Measurements from ENCODE around the gene NVL. TPM values are rescaled to one million over a fixed set of nuclear protein-coding genes. Genes with fewer than 3 reads are reported as not detected.

NVL gene
- total and polyA plus RNA-seq, 2 experiments from 2014 or later, result 24.0 to 32.7 TPM

DNA sequence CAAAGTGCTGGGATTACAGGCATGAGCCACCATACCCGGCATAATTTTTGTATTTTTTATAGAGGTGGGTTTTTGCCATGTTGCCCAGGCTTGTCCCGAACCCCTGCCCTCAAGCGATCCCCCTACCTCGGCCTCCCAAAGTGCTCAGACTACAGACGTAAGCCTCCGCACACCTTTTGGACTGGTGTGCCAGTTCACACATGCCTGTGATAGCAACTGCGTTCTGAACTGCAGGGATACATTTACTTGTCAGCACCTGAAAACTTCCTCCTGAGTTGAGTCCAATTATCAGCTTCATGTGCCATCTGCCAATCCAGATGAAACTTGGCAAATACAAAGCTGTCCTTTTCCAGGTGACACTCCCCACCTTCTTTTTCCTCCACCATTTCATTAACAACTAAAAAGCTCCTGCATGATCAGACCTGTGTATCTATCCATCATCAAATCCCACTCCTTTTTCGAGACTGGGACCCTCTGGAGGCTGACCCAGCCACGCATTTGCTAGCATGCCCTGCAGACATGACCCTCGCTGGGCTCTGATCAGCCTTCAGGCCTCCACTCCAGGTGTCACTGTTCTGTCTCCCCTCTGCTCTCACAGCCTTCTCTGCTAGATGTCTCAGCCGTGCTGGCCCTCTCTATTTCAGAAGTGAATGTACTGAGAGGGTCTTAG is 149.1 kb downstream of the NVL start:
- no peak for DNase-seq (ENCODE audit: low read depth in 1 of 2, low spot score in 1 of 2)
- no peak overlapping the region for H3K27ac ChIP-seq
- TF ChIP-seq, protein P1, sequence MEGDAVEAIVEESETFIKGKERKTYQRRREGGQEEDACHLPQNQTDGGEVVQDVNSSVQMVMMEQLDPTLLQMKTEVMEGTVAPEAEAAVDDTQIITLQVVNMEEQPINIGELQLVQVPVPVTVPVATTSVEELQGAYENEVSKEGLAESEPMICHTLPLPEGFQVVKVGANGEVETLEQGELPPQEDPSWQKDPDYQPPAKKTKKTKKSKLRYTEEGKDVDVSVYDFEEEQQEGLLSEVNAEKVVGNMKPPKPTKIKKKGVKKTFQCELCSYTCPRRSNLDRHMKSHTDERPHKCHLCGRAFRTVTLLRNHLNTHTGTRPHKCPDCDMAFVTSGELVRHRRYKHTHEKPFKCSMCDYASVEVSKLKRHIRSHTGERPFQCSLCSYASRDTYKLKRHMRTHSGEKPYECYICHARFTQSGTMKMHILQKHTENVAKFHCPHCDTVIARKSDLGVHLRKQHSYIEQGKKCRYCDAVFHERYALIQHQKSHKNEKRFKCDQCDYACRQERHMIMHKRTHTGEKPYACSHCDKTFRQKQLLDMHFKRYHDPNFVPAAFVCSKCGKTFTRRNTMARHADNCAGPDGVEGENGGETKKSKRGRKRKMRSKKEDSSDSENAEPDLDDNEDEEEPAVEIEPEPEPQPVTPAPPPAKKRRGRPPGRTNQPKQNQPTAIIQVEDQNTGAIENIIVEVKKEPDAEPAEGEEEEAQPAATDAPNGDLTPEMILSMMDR (IDR thresholded peaks at IDR 0.05; ENCODE audit: low read depth, low read length), result no peak
- H3K4me3 ChIP-seq, result no peak overlapping the region
- no peaks in the 10 kb centered on the region for H3K27me3 ChIP-seq
- no peaks in the 10 kb centered on the region for H3K9me3 ChIP-seq (ENCODE audit: low read depth)
- no peaks in the 10 kb centered on the region for H3K36me3 ChIP-seq
- H3K4me1 ChIP-seq (ENCODE audit: low read depth), result no peaks in the 10 kb centered on the region

DNA sequence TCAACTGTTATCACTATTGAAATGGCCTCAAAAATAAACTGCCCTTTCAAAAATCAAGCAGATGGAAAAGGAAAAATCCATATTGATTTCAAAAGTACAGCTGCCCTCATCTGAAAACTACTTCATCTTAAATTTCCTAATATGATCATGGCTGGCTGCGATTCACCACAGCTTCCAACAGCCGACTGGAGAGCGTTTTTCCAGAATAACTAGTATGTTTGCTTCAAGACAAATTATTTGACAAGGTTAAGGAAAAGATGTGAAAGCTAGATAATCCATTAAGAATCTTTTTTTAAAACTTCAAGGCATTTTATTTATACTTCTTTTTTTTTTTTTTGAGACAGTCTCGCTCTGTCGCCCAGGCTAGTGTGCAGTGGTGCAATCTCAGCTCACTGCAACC is 151.1 kb downstream of the NVL start:
- Histone ChIP-seq H3K27ac (no peak overlapping the region), H3K4me3 (no peak overlapping the region), H3K27me3 (no peaks in the 10 kb centered on the region), H3K36me3 (no peaks in the 10 kb centered on the region), H3K4me1 (ENCODE audit: low read depth) (no peaks in the 10 kb centered on the region), H3K9me3 (ENCODE audit: low read depth) (no peaks in the 10 kb centered on the region)
- TF ChIP-seq, protein P1 (IDR thresholded peaks at IDR 0.05; ENCODE audit: low read depth, low read length), result no peak
- no peak for DNase-seq (ENCODE audit: low read depth in 1 of 2, low spot score in 1 of 2)

DNA sequence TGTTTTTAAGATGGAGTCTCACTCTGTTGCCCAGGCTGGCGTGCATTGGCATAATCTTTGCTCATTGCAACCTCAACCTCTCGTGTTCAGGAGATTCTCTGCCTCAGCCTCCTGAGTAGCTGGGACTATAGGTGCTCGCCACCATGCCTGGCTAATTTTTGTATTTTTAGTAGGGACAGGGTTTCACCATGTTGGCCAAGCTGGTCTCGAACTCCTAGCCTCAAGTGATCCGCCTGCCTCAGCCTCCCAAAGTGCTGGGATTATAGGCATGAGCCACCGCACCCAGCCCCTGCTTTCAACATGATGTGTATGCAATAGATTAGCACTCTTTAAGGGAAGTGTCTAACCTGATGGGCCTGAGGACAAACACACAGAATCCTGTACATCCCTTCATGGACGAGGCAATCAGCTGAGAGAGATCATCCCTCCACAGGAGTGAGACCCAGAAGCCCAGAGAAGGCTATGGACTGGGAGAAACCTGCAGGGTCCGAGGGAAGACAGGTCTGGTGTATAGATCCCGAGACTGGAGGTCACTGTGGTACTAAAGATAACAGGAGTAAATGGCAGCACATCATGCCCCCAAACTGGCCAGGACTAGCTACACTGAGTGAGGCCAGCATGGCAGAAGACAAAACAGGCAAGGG is 152.5 kb downstream of the NVL start:
- DNase-seq (ENCODE audit: low read depth in 1 of 2, low spot score in 1 of 2), result no peak
- Histone ChIP-seq H3K4me1 (ENCODE audit: low read depth) (no peaks in the 10 kb centered on the region), H3K27me3 (no peaks in the 10 kb centered on the region), H3K9me3 (ENCODE audit: low read depth) (no peaks in the 10 kb centered on the region), H3K36me3 (no peaks in the 10 kb centered on the region), H3K4me3 (no peak overlapping the region), H3K27ac (no peak overlapping the region)
- TF ChIP-seq, protein P1 (IDR thresholded peaks at IDR 0.05; ENCODE audit: low read depth, low read length), result no peak

Other genes with a start within 250 kb of the NVL start
- gene FBXO28, start 216.1 kb downstream of the NVL start, total RNA-seq, result 17.8 and 21.9 TPM in 2 replicates
- gene FBXO28, start 216.1 kb downstream of the NVL start, polyA plus RNA-seq, result 9.1 and 12.0 TPM in 2 replicates
- gene DEGS1, start 146.9 kb downstream of the NVL start, total RNA-seq, result 36.4 and 56.6 TPM in 2 replicates
- 93.1 and 98.2 TPM in 2 replicates for gene DEGS1, start 146.9 kb downstream of the NVL start, polyA plus RNA-seq
- gene CNIH4, start 26.7 kb upstream of the NVL start, total RNA-seq, result 15.0 and 24.3 TPM in 2 replicates
- 69.5 and 80.0 TPM in 2 replicates for gene CNIH4, start 26.7 kb upstream of the NVL start, polyA plus RNA-seq
- 42.0 and 62.2 TPM in 2 replicates for gene WDR26, start 104.6 kb upstream of the NVL start, total RNA-seq
- gene WDR26, start 104.6 kb upstream of the NVL start, polyA plus RNA-seq, result 14.9 and 15.3 TPM in 2 replicates